Measurements from ENCODE around the gene ZNF670. TPM values are rescaled to one million over a fixed set of nuclear protein-coding genes. Genes with fewer than 3 reads are reported as not detected.

Gene ZNF670
- total RNA-seq, 1 experiment from 2014 or later, result 13.9 TPM

DNA sequence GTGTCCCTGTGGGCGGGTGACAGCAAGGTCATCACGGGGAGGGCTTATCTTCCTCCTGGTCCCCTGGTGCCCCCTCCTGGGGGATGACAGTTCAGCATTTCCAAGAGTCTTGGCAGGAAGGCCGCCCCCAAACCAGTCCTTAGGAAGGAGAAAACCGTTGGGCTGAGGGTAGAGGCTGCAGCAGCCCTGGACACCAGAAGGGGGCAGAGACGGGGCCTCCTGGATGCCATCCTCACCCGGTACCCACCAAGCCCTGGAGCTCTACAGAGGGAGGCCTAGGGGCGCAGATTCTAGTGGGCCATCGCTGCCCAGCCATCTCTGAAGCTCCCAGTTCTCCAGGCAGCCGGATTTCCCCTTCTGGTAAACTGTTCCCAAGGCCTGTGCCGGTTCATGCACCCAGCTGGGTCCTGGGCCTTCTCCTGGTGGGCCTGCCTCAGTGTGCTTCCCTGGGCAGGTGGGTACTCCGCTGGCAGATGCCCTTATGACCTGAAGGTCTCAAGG lies 40.4 kb upstream of the ZNF670 start:
- Mint-ChIP-seq H3K36me3 (ENCODE audit: insufficient read depth in 1 of 3, low read depth in 3 of 3) (peaks cover 0 to 2% (median 0%) of the 10 kb centered on the region in 3 experiments; a peak in 1 of 7 replicates), H3K4me3 (no peak overlapping the region), H3K9me3 (peaks cover 0 to 5% of the 10 kb centered on the region in 2 experiments; a peak in 4 of 5 replicates), H3K27ac (no peak overlapping the region), H3K27me3 (ENCODE audit: low read depth) (peaks cover 13% of the 10 kb centered on the region), H3K4me1 (peaks cover 0 to 3% of the 10 kb centered on the region in 2 experiments; a peak in 1 of 4 replicates)
- Histone ChIP-seq H3K23ac (ENCODE audit: insufficient read length, low read depth, low read length) (no peak overlapping the region), H3K56ac (ENCODE audit: insufficient read length, low read depth, low read length) (no peak overlapping the region), H4K20me1 (ENCODE audit: control insufficient read depth, insufficient read depth, insufficient read length) (no peaks in the 10 kb centered on the region), H3K23me2 (ENCODE audit: insufficient read length, low read depth, low read length, poor library complexity, severe bottlenecking) (no peaks in the 10 kb centered on the region), H2BK20ac (ENCODE audit: low read depth, low read length, poor library complexity, severe bottlenecking) (no peak overlapping the region), H4K5ac (ENCODE audit: insufficient read length, low read depth, low read length) (no peak overlapping the region), H3K9me3 (ENCODE audit: control insufficient read depth, low read depth, low read length) (no peaks in the 10 kb centered on the region), H3K4me2 (ENCODE audit: insufficient read depth, insufficient read length, low read length) (no peak overlapping the region), H2BK12ac (ENCODE audit: insufficient read length, low read depth, low read length) (no peak overlapping the region), H3K79me1 (ENCODE audit: insufficient read depth, low read depth, low read length, poor library complexity, severe bottlenecking) (no peaks in the 10 kb centered on the region), H3T11ph (ENCODE audit: low read length) (no peak overlapping the region), H4K91ac (ENCODE audit: insufficient read length, low read depth, low read length) (no peak overlapping the region), H2AFZ (ENCODE audit: low read length) (no peak overlapping the region), H3K9ac (ENCODE audit: extremely low read depth, insufficient read length, low read length) (no peak overlapping the region), H2BK15ac (ENCODE audit: low read depth, low read length) (no peak overlapping the region), H2BK120ac (ENCODE audit: low read depth, low read length, poor library complexity, severe bottlenecking) (no peak overlapping the region), H3K18ac (ENCODE audit: insufficient read length, low read depth, low read length) (no peak overlapping the region), H3K27ac (ENCODE audit: insufficient read length, low read depth, low read length) (no peak overlapping the region), H2AK5ac (ENCODE audit: insufficient read length, low read length) (no peak overlapping the region), H2BK5ac (ENCODE audit: insufficient read length, low read length) (no peak overlapping the region), H3K14ac (ENCODE audit: insufficient read depth, low read length) (no peak overlapping the region), H3K79me2 (ENCODE audit: insufficient read depth, low read length) (no peaks in the 10 kb centered on the region), H3K4me1 (ENCODE audit: insufficient read depth, low read length) (no peaks in the 10 kb centered on the region), H4K8ac (replicated peaks; ENCODE audit: insufficient read length, low read depth, low read length) (no peak overlapping the region), H3K4ac (ENCODE audit: low read depth, low read length) (no peak overlapping the region), H3K27me3 (ENCODE audit: insufficient read depth, low read length) (no peaks in the 10 kb centered on the region)
- DNase-seq, result peak; percentile 89
- TF ChIP-seq, protein P1, sequence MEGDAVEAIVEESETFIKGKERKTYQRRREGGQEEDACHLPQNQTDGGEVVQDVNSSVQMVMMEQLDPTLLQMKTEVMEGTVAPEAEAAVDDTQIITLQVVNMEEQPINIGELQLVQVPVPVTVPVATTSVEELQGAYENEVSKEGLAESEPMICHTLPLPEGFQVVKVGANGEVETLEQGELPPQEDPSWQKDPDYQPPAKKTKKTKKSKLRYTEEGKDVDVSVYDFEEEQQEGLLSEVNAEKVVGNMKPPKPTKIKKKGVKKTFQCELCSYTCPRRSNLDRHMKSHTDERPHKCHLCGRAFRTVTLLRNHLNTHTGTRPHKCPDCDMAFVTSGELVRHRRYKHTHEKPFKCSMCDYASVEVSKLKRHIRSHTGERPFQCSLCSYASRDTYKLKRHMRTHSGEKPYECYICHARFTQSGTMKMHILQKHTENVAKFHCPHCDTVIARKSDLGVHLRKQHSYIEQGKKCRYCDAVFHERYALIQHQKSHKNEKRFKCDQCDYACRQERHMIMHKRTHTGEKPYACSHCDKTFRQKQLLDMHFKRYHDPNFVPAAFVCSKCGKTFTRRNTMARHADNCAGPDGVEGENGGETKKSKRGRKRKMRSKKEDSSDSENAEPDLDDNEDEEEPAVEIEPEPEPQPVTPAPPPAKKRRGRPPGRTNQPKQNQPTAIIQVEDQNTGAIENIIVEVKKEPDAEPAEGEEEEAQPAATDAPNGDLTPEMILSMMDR (conservative IDR thresholded peaks at IDR 0.05), result peak; percentile 69
- no CpG with 5 or more reads among the region's 11 CpGs for WGBS (ENCODE audit: extremely low coverage, insufficient read length, low lambda C conversion rate)
